Measurements from ENCODE around the gene CDC42BPB.
"Not testable (repeated sequence)": the region's sequence is repeated elsewhere in the genome, so short reads cannot be mapped to it uniquely, and the experiment has no call there.

The CDC42BPB gene

DNA sequence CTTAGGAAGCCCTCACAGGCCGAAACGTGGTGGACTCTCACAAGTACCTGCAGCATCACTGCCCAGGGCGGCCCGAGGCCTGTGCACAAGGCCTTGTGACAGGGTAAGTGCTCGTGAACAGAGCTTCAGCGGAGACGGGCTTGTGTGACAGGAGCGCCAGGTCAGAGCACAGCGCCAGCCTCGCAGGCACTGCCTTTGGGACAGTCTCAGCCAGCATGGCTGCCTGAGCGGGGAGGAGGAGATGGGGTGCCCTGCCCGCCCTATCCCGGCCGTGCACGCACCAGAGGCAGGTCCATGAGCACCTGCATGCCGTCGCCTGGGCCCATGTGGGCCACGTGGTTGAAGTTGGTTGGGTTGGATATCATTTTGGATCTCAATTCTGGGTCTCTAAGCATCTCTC is 118.0 kb downstream of the CDC42BPB start:
- DNase-seq = no peak

DNA sequence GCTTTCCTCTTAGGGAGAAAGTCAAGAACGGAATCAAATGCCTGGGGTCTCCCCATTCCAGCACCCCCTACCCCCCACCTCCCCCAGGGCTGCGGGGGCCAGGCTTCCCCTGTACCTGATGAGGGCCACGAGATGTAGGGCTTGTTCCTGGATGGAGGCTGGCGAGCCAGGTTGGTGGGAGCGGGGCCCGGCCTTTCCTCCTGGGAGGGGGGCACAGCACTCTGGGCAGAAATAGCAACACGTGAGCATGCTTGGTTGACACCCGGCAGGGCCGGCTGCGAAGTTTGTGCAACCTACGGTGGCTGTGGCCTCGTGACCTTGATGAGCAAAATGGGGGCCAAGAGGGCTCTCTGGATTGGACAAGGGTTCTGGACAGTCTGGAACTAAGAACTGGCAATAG is 119.2 kb downstream of the CDC42BPB start:
- no peak for DNase-seq

DNA sequence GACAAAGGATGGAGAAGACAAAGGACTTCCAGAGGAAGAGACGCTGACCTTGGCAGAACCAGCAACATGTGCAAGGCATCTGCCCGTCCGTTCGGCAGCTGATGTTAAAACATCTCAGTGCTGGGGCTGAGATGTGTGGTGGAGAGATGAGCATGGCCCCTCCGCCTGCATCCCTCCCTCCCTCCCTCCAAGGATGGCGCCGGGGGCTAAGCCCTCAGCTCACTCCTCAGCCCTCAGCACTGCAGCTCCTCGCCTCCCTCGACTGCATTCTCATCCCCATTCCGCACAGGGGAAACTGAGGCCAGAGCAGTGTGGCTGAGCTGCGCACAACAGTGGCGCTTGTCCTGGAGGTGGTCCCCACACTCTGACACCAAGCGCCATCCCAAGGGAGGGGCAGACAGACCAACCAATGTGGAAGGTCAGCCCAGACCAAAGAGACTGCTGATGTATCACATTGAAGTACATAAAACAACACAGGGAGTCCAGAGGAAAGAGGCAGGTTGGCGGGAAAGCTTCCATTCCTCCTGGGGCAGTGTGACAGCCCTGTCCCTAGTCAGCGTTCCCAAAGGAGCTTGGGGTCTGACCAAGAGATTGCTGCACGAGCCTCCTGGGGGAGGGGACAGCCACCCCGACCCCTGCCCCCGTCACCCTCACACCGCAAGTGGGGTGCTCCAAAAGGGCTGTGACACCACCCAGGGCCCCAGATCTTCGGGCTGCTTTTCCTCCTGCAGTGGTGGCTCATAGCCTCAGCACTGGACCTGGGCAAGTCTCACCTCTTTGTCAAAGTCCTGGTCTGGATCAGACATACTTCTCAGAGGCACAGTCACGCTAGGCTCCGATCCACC is 119.8 kb downstream of the CDC42BPB start:
- DNase-seq = no peak

DNA sequence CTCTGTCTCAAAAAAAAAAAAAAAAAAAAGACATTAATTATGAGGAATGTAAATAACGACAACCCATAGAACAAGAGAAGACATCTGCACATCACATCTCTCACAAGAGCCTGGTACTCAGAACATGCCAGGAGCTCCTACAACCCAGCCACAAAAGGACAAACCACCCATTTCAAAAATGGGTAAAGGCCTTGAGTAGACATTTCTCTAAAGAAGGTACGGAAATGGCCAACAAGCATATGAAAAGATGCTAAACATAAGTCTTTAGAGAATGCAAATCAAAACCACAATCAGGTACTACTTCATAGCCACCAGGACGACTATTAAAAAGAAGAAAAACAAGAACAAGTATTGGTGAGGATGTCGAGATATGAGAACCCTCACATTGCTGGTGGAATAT is 121.6 kb downstream of the CDC42BPB start:
- DNase-seq = no peak

- no peak for DNase-seq
Observed at GRCh38 chr14:102933618-102934231, 123.6 kb downstream of the CDC42BPB start.

GRCh38 chr14:102932484-102933248 is 124.7 kb downstream of the CDC42BPB start:
- no peak for DNase-seq

- DNase-seq = no peak
Observed at GRCh38 chr14:102931580-102932285, 125.6 kb downstream of the CDC42BPB start.

DNA sequence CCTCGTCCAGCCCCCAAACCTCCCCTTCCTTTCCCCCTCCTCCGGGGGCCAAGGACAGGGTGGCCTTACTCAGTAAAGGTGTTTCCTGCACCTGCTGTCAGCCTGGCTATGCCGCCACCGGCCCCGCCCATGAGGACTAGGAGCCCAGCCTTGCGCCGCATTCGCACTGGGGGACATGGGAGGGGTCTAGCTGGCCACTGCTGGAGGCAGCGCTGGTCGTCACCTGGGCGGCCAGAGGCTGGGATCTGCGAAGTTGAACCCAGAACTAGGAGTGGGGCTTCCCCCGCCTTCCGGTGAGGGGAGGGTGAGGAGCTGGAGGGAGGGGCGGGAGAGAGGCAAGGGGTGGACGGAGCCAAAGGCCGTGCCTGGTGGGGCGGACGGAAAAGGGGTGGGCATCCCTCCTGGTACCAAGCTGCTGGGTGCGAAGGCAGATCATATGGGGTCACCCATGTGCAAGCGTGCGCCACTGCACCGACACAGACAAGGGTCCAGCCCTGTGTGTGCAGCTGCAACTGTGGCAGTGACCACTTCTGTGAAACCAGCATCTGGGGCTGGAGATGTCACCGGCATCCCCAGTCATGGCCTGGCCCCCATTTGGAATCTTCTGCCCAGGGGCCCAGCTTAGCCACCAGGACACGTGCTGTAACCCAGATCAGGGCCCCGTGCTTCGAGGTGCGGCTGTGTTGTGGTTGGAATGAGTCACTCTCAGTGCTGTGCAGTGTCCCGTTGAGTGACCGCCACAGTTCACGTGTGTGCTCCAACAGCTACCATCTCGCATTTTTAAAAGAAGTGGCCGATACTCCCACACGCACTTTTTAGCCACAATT is 126.4 kb downstream of the CDC42BPB start:
- no peak for DNase-seq

GRCh38 chr14:102930138-102930752 is 127.1 kb downstream of the CDC42BPB start:
- no peak for DNase-seq

GRCh38 chr14:102929241-102930137 is 127.9 kb downstream of the CDC42BPB start:
- no peak for DNase-seq

GRCh38 chr14:102928412-102929240 is 128.7 kb downstream of the CDC42BPB start:
- DNase-seq = peak; percentile 89

- DNase-seq = no peak
Observed at GRCh38 chr14:102927878-102928411, 129.4 kb downstream of the CDC42BPB start.

DNA sequence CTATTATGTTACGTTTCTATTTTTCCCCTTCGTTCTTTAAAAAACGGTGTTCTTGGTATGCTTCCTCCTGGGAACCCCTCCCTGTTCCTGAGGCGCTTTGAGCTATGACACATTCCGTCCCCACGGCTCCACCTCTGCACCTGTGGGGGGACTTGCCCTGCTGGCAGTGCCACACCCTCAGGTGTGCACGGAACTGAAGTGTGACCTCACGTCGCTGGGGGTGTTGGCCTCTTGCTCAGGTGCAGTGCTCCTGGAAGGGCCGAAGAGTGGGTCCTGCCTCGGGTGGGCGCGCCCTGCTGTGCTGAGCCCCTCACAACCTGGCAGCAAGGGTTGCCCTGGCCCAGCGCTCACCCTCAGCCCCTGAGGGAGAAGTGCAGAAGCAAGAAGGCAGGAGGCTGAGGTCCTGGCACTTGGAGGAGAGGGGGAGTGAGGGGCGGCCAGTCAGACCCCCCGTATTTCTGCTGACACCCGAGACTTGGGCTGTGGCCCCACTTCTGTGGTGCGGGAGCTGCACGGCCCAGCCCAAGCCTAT is 129.9 kb downstream of the CDC42BPB start:
- DNase-seq = no peak

- not testable (repeated sequence) for DNase-seq
Observed at GRCh38 chr14:102926840-102927239, 130.5 kb downstream of the CDC42BPB start.

DNA sequence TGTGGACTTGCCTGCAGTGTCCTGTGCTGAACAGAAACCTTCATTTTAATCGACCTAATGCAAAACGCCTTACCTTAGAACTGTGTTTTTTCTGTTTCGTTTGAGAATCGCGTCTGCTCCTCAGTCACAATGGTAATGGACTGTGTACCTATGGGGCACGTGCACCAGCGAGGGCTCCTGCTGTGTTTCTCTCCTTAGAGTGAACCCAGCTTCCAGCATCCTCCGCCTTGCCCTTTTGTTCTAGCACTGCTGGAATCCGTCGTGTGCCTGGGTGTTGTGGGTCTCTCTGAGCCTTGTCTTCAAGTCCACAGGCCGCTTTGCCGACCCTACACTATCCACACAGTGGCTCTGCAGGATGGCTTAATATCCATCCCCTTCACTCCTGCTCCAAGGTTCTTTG is 131.2 kb downstream of the CDC42BPB start:
- no peak for DNase-seq

DNA sequence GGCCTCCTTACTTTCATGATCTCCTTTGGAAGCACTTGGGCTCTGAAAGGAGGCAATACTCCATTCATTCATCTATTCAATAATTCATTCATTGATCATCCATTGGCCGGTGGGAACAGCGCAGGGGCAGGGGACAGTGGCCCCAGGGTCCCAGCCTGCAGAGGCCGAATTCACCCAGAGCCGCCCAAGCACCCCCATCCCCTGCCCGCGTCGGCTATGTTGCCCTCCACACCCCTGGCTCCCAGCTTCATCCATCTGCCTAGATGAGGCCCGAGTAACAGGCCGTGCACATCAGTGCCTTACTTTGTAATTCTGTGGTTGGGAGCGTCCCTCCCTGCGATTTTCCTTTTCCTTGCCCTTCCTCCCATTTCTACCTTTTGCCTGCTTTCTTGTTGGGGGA is 131.7 kb downstream of the CDC42BPB start:
- DNase-seq = no peak

- no peak for DNase-seq
Observed at GRCh38 chr14:102924632-102925588, 132.4 kb downstream of the CDC42BPB start.
